GF-D8 (cell line): ENCODE results near the gene FARS2.

ENCODE experiments used
- DNase-seq: peaks from one replicate; lab custom pipeline; 2025; lab: John Stamatoyannopoulos, UW

The FARS2 gene

GRCh38 chr6:5425797-5426196 lies 164.5 kb downstream of the FARS2 start:
- no peak for DNase-seq

GRCh38 chr6:5427586-5427985 lies 166.3 kb downstream of the FARS2 start:
- no peak for DNase-seq

GRCh38 chr6:5433324-5433723 lies 172.0 kb downstream of the FARS2 start:
- DNase-seq: no peak

- no peak for DNase-seq
Measured at GRCh38 chr6:5435449-5435848, 174.1 kb downstream of the FARS2 start.

GRCh38 chr6:5438922-5439584 lies 177.7 kb downstream of the FARS2 start:
- no peak for DNase-seq

GRCh38 chr6:5439749-5440148 lies 178.4 kb downstream of the FARS2 start:
- DNase-seq: no peak

- DNase-seq: no peak
Measured at GRCh38 chr6:5442319-5442718, 181.0 kb downstream of the FARS2 start.

GRCh38 chr6:5442916-5443315 lies 181.6 kb downstream of the FARS2 start:
- DNase-seq: no peak

GRCh38 chr6:5443491-5443890 lies 182.2 kb downstream of the FARS2 start:
- DNase-seq: no peak

- DNase-seq: no peak
Measured at GRCh38 chr6:5446362-5447075, 185.2 kb downstream of the FARS2 start.

GRCh38 chr6:5447921-5448320 lies 186.6 kb downstream of the FARS2 start:
- DNase-seq: no peak

- DNase-seq: no peak
Measured at GRCh38 chr6:5450073-5450472, 188.8 kb downstream of the FARS2 start.

GRCh38 chr6:5453546-5453945 lies 192.2 kb downstream of the FARS2 start:
- DNase-seq: no peak

- no peak for DNase-seq
Measured at GRCh38 chr6:5455142-5455541, 193.8 kb downstream of the FARS2 start.

GRCh38 chr6:5457041-5457440 lies 195.7 kb downstream of the FARS2 start:
- no peak for DNase-seq

GRCh38 chr6:5457983-5458683 lies 196.8 kb downstream of the FARS2 start:
- DNase-seq: no peak

- DNase-seq: no peak
Measured at GRCh38 chr6:5459346-5459745, 198.0 kb downstream of the FARS2 start.

- no peak for DNase-seq
Measured at GRCh38 chr6:5461365-5461764, 200.1 kb downstream of the FARS2 start.

GRCh38 chr6:5462856-5463255 lies 201.5 kb downstream of the FARS2 start:
- DNase-seq: no peak

GRCh38 chr6:5463690-5464089 lies 202.4 kb downstream of the FARS2 start:
- no peak for DNase-seq

GRCh38 chr6:5464099-5464885 lies 203.0 kb downstream of the FARS2 start:
- DNase-seq: no peak
